ENCODE results near the gene RASSF3. TPM values are rescaled to one million over a fixed set of nuclear protein-coding genes. Genes with fewer than 3 reads are reported as not detected.

Gene RASSF3
- polyA plus RNA-seq, 1 donor (not counting 4 experiments of a cell fraction or from before 2014, with no cell fraction given), result 9.6 TPM

GRCh38 chr12:64682572-64683277 lies 72.4 kb downstream of the RASSF3 start:
- Histone ChIP-seq H3K4me3 (ENCODE audit: control insufficient read depth in 2 of 3, extremely low read depth in 1 of 3, insufficient read depth in 2 of 3, low read depth in 1 of 3, low read length in 3 of 3) (no peak overlapping the region), H3K4me2 (ENCODE audit: control insufficient read depth, extremely low read depth, insufficient read depth, low read depth, low read length) (no peak overlapping the region), H4K20me1 (ENCODE audit: control insufficient read depth, extremely low read depth, insufficient read depth, low read length) (no peaks in the 10 kb centered on the region), H3K4me1 (ENCODE audit: control insufficient read depth, extremely low read depth, insufficient read depth, low read length) (peaks cover 23% of the 10 kb centered on the region), H3K9me1 (ENCODE audit: control insufficient read depth, extremely low read depth, insufficient read depth, low read length) (no peaks in the 10 kb centered on the region), H3K27me3 (ENCODE audit: control insufficient read depth, extremely low read depth, insufficient read depth, low read length) (no peaks in the 10 kb centered on the region), H2AFZ (ENCODE audit: control insufficient read depth, low read length) (no peak overlapping the region), H3K79me2 (ENCODE audit: control insufficient read depth, insufficient read depth, low read length) (peaks cover 13% of the 10 kb centered on the region), H3K36me3 (ENCODE audit: control insufficient read depth in 2 of 2, extremely low read depth in 1 of 2, insufficient read depth in 2 of 2, low read length in 2 of 2) (peaks cover 2 to 3% of the 10 kb centered on the region in 2 experiments), H3K9me3 (ENCODE audit: control insufficient read depth, low read depth, low read length) (no peaks in the 10 kb centered on the region), H3K27ac (ENCODE audit: control insufficient read depth, insufficient read depth, low read length) (no peak overlapping the region), H3K9ac (ENCODE audit: control insufficient read depth, extremely low read depth, insufficient read depth, low read length) (no peak overlapping the region)
- TF ChIP-seq EZH2 (IDR thresholded peaks at IDR 0.05; ENCODE audit: low read length) (no peak), CTCF (optimal IDR thresholded peaks at IDR 0.05 in 1 of 3, IDR thresholded peaks at IDR 0.05 in 1 of 3, conservative IDR thresholded peaks at IDR 0.05 in 1 of 3; ENCODE audit: extremely low read depth in 1 of 3, insufficient read depth in 2 of 3, low read length in 3 of 3) (no peak)
- dilution Hi-C loops (cut with MboI; ENCODE audit: extremely low pct_ligation_motif_present, low sequenced_read_pairs), result loop anchor here (25.0 kb wide), 1 partner anchor 145 kb away; no protein-coding TSS in a partner anchor
- DNase-seq (ENCODE audit: low read depth, low spot score) (no peak), FAIRE-seq (no peak)

GRCh38 chr12:64683816-64684543 lies 73.7 kb downstream of the RASSF3 start:
- H3K9me1 ChIP-seq (ENCODE audit: control insufficient read depth, extremely low read depth, insufficient read depth, low read length), result no peaks in the 10 kb centered on the region
- H3K27ac ChIP-seq (ENCODE audit: control insufficient read depth, insufficient read depth, low read length), result no peak overlapping the region
- no peaks in the 10 kb centered on the region for H3K9me3 ChIP-seq (ENCODE audit: control insufficient read depth, low read depth, low read length)
- dilution Hi-C loops (cut with MboI; ENCODE audit: extremely low pct_ligation_motif_present, low sequenced_read_pairs), result loop anchor here (25.0 kb wide), 1 partner anchor 147 kb away; no protein-coding TSS in a partner anchor
- no peak overlapping the region for H3K4me3 ChIP-seq (ENCODE audit: control insufficient read depth in 2 of 3, extremely low read depth in 1 of 3, insufficient read depth in 2 of 3, low read depth in 1 of 3, low read length in 3 of 3)
- peaks cover 4 to 5% of the 10 kb centered on the region in 2 experiments for H3K36me3 ChIP-seq (ENCODE audit: control insufficient read depth in 2 of 2, extremely low read depth in 1 of 2, insufficient read depth in 2 of 2, low read length in 2 of 2)
- no peak for TF ChIP-seq CTCF (optimal IDR thresholded peaks at IDR 0.05 in 1 of 3, IDR thresholded peaks at IDR 0.05 in 1 of 3, conservative IDR thresholded peaks at IDR 0.05 in 1 of 3; ENCODE audit: extremely low read depth in 1 of 3, insufficient read depth in 2 of 3, low read length in 3 of 3)
- TF ChIP-seq EZH2 (IDR thresholded peaks at IDR 0.05; ENCODE audit: low read length), result no peak
- no peak for DNase-seq (ENCODE audit: low read depth, low spot score)
- H3K4me1 ChIP-seq (ENCODE audit: control insufficient read depth, extremely low read depth, insufficient read depth, low read length), result peaks cover 19% of the 10 kb centered on the region
- no peak overlapping the region for H3K4me2 ChIP-seq (ENCODE audit: control insufficient read depth, extremely low read depth, insufficient read depth, low read depth, low read length)
- peaks cover 10% of the 10 kb centered on the region for H3K79me2 ChIP-seq (ENCODE audit: control insufficient read depth, insufficient read depth, low read length)
- no peaks in the 10 kb centered on the region for H4K20me1 ChIP-seq (ENCODE audit: control insufficient read depth, extremely low read depth, insufficient read depth, low read length)
- FAIRE-seq, result no peak
- H3K9ac ChIP-seq (ENCODE audit: control insufficient read depth, extremely low read depth, insufficient read depth, low read length), result no peak overlapping the region
- no peaks in the 10 kb centered on the region for H3K27me3 ChIP-seq (ENCODE audit: control insufficient read depth, extremely low read depth, insufficient read depth, low read length)
- H2AFZ ChIP-seq (ENCODE audit: control insufficient read depth, low read length), result no peak overlapping the region

All from keratinocyte (primary cell).